WTC11 (cell line): ENCODE data around the gene THSD7B. TPM values are rescaled to one million over a fixed set of nuclear protein-coding genes. Genes with fewer than 3 reads are reported as not detected.

Experiments
- ATAC-seq: fragments of 200-7000 bp; cut with Tn5 transposase; 2 replicates; pipeline ENCODE4 v1.10.0; 2021; ENCODE audit warnings: mild to moderate bottlenecking, moderate library complexity
- CTCF ChIA-PET: fragments of 300-600 bp; sonication (Branson Sonifier 250); formaldehyde crosslinking; loops from one replicate; lab custom pipeline; 2021; ENCODE audit warnings: antibody characterized with exemption; lab: Charles Lee
- POLR2A ChIA-PET: fragments of 350-600 bp; sonication (Branson Sonifier 250); formaldehyde crosslinking; loops from one replicate; lab custom pipeline; 2021; ENCODE audit warnings: antibody characterized with exemption; lab: Charles Lee
- DNase-seq: peaks from one replicate; pipeline ENCODE4 v3.0.0; 2021; ENCODE audit warnings: low spot score
- H3K27ac Mint-ChIP-seq: 2 replicates; pipeline ENCODE4 v1.8.0; 2021; ENCODE audit warnings: mixed read lengths
- H3K27me3 Mint-ChIP-seq: 2 replicates; pipeline ENCODE4 v1.8.0; 2021; ENCODE audit warnings: low read depth, mild to moderate bottlenecking, moderate library complexity, mixed read lengths
- H3K36me3 Mint-ChIP-seq: 2 replicates; pipeline ENCODE4 v1.8.0; 2021; ENCODE audit warnings: mixed read lengths
- H3K4me1 Mint-ChIP-seq: 2 replicates; pipeline ENCODE4 v1.8.0; 2022; ENCODE audit warnings: mixed read lengths
- H3K4me3 Mint-ChIP-seq: 2 replicates; pipeline ENCODE4 v1.8.0; 2021; ENCODE audit warnings: mild to moderate bottlenecking, moderate library complexity, mixed read lengths
- H3K9me3 Mint-ChIP-seq: 2 replicates; pipeline ENCODE4 v1.8.0; 2021; ENCODE audit warnings: mixed read lengths
- AFF4 ChIP-seq: sonication (generic); formaldehyde crosslinking; IDR thresholded peaks from 2 replicates; pipeline ENCODE4 v1.8.1; 2023; ENCODE audit warnings: mild to moderate bottlenecking, missing genetic modification reagents, borderline replicate concordance
- ETV6 ChIP-seq: sonication (generic); formaldehyde crosslinking; IDR thresholded peaks from 2 replicates; pipeline ENCODE4 v1.8.1; 2022; ENCODE audit warnings: mild to moderate bottlenecking, missing genetic modification reagents
- IRF1 ChIP-seq: sonication (generic); formaldehyde crosslinking; IDR thresholded peaks from 2 replicates; pipeline ENCODE4 v1.8.0; 2023; ENCODE audit warnings: missing genetic modification reagents
- JAZF1 ChIP-seq: fragments of 250-450 bp; sonication (Bioruptor Pico); IDR thresholded peaks from 2 replicates; pipeline ENCODE4 v1.9.0; 2021; ENCODE audit warnings: moderate library complexity, mild to moderate bottlenecking, inconsistent platforms
- NFATC4 ChIP-seq: fragments of 250-450 bp; sonication (Bioruptor Pico); IDR thresholded peaks from 2 replicates; pipeline ENCODE4 v1.9.0; 2021; ENCODE audit warnings: mild to moderate bottlenecking
- NR1H2 ChIP-seq: sonication (generic); formaldehyde crosslinking; IDR thresholded peaks from 2 replicates; pipeline ENCODE4 v1.9.0; 2021; ENCODE audit warnings: mild to moderate bottlenecking, moderate library complexity, missing genetic modification reagents
- NR2C2 ChIP-seq: sonication (generic); formaldehyde crosslinking; IDR thresholded peaks from 2 replicates; pipeline ENCODE4 v1.8.0; 2022; ENCODE audit warnings: mild to moderate bottlenecking, missing genetic modification reagents
- NR3C1 ChIP-seq: sonication (generic); formaldehyde crosslinking; conservative IDR thresholded peaks from 2 replicates; pipeline ENCODE4 v1.8.1; 2023; ENCODE audit warnings: low read depth, mild to moderate bottlenecking, missing genetic modification reagents
- SP1 ChIP-seq: sonication (generic); formaldehyde crosslinking; conservative IDR thresholded peaks from 2 replicates; pipeline ENCODE4 v1.8.1; 2022; ENCODE audit warnings: missing genetic modification reagents
- TEAD1 ChIP-seq: sonication (generic); formaldehyde crosslinking; IDR thresholded peaks from 2 replicates; pipeline ENCODE4 v1.8.0; 2022; ENCODE audit warnings: mild to moderate bottlenecking, missing genetic modification reagents
- ZNF232 ChIP-seq: sonication (generic); formaldehyde crosslinking; IDR thresholded peaks from 2 replicates; pipeline ENCODE4 v1.8.0; 2022; ENCODE audit warnings: mild to moderate bottlenecking, missing genetic modification reagents
- ZSCAN18 ChIP-seq: fragments of 250-450 bp; sonication (Bioruptor Pico); IDR thresholded peaks from 2 replicates; pipeline ENCODE4 v2.1.2; 2022; ENCODE audit warnings: mild to moderate bottlenecking, moderate library complexity
- total RNA-seq: library from RNA; stranded (reverse); gene quantifications from 3 replicates; pipeline ENCODE4 v1.2.3, GENCODE V29; 2021
- TF ChIP-seq, protein P1 (sequence below): fragments of 250-450 bp; sonication (Bioruptor Pico); IDR thresholded peaks from 2 replicates; pipeline ENCODE4 v1.9.0; 2021; ENCODE audit warnings: mild to moderate bottlenecking
- TF ChIP-seq, protein P2 (sequence below): fragments of 250-450 bp; sonication (Bioruptor Pico); IDR thresholded peaks from 2 replicates; pipeline ENCODE4 v1.9.0; 2021; ENCODE audit warnings: mild to moderate bottlenecking, borderline replicate concordance
- TF ChIP-seq, protein P3 (sequence below): fragments of 250-450 bp; sonication (Bioruptor Pico); conservative IDR thresholded peaks from 2 replicates; pipeline ENCODE4 v1.9.0; 2021; ENCODE audit warnings: mild to moderate bottlenecking
- TF ChIP-seq, protein P4 (sequence below): fragments of 250-450 bp; sonication (Bioruptor Pico); IDR thresholded peaks from 2 replicates; pipeline ENCODE4 v1.9.0; 2021; ENCODE audit warnings: moderate library complexity, mild to moderate bottlenecking, inconsistent platforms, borderline replicate concordance

THSD7B gene
- total RNA-seq, 1 experiment from 2014 or later: 2.9 TPM

- H3K27ac Mint-ChIP-seq: no peak overlapping the region
- H3K4me3 Mint-ChIP-seq: no peak overlapping the region
- ATAC-seq (no peak), DNase-seq (no peak)
- H3K27me3 Mint-ChIP-seq: no peaks in the 10 kb centered on the region
- H3K9me3 Mint-ChIP-seq: no peaks in the 10 kb centered on the region
- CTCF ChIA-PET: no interaction called here
- TF ChIP-seq ZNF232 (CRISPR knock-in tag) (no peak), NR3C1 (CRISPR knock-in tag) (no peak), NFATC4 (CRISPR knock-in tag) (no peak), TEAD1 (CRISPR knock-in tag) (no peak), ETV6 (CRISPR knock-in tag) (no peak), ZSCAN18 (CRISPR knock-in tag) (no peak), SP1 (CRISPR knock-in tag) (no peak), IRF1 (CRISPR knock-in tag) (no peak), AFF4 (no peak), NR1H2 (CRISPR knock-in tag) (no peak), NR2C2 (CRISPR knock-in tag) (no peak), JAZF1 (CRISPR knock-in tag) (no peak)
- TF ChIP-seq, protein P1, sequence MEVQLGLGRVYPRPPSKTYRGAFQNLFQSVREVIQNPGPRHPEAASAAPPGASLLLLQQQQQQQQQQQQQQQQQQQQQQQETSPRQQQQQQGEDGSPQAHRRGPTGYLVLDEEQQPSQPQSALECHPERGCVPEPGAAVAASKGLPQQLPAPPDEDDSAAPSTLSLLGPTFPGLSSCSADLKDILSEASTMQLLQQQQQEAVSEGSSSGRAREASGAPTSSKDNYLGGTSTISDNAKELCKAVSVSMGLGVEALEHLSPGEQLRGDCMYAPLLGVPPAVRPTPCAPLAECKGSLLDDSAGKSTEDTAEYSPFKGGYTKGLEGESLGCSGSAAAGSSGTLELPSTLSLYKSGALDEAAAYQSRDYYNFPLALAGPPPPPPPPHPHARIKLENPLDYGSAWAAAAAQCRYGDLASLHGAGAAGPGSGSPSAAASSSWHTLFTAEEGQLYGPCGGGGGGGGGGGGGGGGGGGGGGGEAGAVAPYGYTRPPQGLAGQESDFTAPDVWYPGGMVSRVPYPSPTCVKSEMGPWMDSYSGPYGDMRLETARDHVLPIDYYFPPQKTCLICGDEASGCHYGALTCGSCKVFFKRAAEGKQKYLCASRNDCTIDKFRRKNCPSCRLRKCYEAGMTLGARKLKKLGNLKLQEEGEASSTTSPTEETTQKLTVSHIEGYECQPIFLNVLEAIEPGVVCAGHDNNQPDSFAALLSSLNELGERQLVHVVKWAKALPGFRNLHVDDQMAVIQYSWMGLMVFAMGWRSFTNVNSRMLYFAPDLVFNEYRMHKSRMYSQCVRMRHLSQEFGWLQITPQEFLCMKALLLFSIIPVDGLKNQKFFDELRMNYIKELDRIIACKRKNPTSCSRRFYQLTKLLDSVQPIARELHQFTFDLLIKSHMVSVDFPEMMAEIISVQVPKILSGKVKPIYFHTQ (CRISPR knock-in tag): no peak
- TF ChIP-seq, protein P2, sequence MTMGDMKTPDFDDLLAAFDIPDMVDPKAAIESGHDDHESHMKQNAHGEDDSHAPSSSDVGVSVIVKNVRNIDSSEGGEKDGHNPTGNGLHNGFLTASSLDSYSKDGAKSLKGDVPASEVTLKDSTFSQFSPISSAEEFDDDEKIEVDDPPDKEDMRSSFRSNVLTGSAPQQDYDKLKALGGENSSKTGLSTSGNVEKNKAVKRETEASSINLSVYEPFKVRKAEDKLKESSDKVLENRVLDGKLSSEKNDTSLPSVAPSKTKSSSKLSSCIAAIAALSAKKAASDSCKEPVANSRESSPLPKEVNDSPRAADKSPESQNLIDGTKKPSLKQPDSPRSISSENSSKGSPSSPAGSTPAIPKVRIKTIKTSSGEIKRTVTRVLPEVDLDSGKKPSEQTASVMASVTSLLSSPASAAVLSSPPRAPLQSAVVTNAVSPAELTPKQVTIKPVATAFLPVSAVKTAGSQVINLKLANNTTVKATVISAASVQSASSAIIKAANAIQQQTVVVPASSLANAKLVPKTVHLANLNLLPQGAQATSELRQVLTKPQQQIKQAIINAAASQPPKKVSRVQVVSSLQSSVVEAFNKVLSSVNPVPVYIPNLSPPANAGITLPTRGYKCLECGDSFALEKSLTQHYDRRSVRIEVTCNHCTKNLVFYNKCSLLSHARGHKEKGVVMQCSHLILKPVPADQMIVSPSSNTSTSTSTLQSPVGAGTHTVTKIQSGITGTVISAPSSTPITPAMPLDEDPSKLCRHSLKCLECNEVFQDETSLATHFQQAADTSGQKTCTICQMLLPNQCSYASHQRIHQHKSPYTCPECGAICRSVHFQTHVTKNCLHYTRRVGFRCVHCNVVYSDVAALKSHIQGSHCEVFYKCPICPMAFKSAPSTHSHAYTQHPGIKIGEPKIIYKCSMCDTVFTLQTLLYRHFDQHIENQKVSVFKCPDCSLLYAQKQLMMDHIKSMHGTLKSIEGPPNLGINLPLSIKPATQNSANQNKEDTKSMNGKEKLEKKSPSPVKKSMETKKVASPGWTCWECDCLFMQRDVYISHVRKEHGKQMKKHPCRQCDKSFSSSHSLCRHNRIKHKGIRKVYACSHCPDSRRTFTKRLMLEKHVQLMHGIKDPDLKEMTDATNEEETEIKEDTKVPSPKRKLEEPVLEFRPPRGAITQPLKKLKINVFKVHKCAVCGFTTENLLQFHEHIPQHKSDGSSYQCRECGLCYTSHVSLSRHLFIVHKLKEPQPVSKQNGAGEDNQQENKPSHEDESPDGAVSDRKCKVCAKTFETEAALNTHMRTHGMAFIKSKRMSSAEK: no peak
- TF ChIP-seq, protein P3, sequence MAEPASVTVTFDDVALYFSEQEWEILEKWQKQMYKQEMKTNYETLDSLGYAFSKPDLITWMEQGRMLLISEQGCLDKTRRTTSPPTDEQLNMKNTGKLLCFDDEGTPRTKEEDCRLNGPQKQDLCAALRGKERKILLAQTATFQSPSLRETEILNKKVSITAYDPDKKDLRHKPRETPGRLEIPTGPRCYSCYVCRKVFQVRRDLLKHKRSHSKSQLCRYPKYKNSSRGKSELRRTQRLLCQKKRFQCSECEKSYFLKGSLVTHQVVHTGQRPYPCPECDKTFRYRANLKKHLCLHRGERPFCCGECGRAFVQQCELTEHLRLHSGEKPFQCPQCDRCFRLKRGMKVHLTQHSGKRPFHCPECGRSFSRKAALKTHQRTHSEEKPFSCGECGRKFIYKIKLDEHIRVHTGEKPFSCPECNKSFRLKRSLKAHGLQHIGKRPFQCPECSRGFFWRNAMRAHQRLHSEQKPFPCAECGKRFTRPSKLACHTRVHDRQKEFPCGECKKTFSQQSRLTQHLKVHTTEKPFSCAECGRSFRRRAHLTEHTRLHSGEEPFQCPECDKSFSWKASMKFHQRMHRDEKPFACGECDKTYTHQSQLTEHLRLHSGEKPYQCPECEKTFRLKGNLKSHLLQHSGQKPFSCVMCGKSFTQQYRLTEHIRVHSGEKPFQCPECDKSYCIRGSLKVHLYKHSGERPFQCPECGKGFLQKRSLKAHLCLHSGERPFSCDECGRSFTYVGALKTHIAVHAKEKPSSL: no peak
- TF ChIP-seq, protein P4, sequence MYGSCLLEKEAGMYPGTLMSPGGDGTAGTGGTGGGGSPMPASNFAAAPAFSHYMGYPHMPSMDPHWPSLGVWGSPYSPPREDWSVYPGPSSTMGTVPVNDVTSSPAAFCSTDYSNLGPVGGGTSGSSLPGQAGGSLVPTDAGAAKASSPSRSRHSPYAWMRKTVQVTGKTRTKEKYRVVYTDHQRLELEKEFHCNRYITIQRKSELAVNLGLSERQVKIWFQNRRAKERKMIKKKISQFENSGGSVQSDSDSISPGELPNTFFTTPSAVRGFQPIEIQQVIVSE (CRISPR knock-in tag): no peak
- H3K36me3 Mint-ChIP-seq: no peaks in the 10 kb centered on the region
- POLR2A ChIA-PET: no interaction called here
- peaks cover 12% of the 10 kb centered on the region for H3K4me1 Mint-ChIP-seq
These were observed 669.8 kb downstream of the THSD7B start for GRCh38 chr2:137435162-137435561.
